GM23338 (cell line): ENCODE data around the gene KCTD13.

ENCODE experiments used
- CREB1 ChIP-seq: fragments of 250-450 bp; sonication (Bioruptor Pico); IDR thresholded peaks from 2 replicates; pipeline ENCODE4 v1.5.0; 2020; ENCODE audit warnings: low read depth, mild to moderate bottlenecking, moderate library complexity
- EZH2 ChIP-seq: fragments of 200-600 bp; sonication (generic); IDR thresholded peaks from one replicate; pipeline ENCODE4 v1.8.0; 2017; ENCODE audit warnings: antibody characterized with exemption, mild to moderate bottlenecking, low read depth; ENCODE audit not compliant: unreplicated experiment
- EZH2phosphoT487 ChIP-seq: fragments of 200-600 bp; sonication (generic); IDR thresholded peaks from one replicate; pipeline ENCODE4 v1.8.1; 2018; ENCODE audit warnings: antibody characterized with exemption; ENCODE audit not compliant: unreplicated experiment
- JUNB ChIP-seq: IDR thresholded peaks from one replicate; pipeline ENCODE4 v1.6.1; 2016; ENCODE audit warnings: antibody characterized with exemption; ENCODE audit not compliant: unreplicated experiment
- POLR2AphosphoS5 ChIP-seq: IDR thresholded peaks from 2 replicates; pipeline ENCODE4 v1.6.1; 2016; ENCODE audit warnings: antibody characterized with exemption, low read depth
- ZNF114 ChIP-seq: fragments of 250-450 bp; sonication (Bioruptor Pico); IDR thresholded peaks from 2 replicates; pipeline ENCODE4 v1.5.0; 2020; ENCODE audit warnings: mild to moderate bottlenecking, moderate library complexity
- TF ChIP-seq, protein P1 (sequence below), 2 experiments: fragments of 200-600 bp in 1 of 2; sonication (generic) in 1 of 2; conservative IDR thresholded peaks; 2 replicates each; pipeline versions ENCODE4 v1.5.1 to v1.6.1; 2016 to 2017; ENCODE audit warnings: antibody characterized with exemption in 2 of 2, low read depth in 2 of 2, mild to moderate bottlenecking in 2 of 2, moderate library complexity in 1 of 2
- TF ChIP-seq, protein P2 (sequence below): IDR thresholded peaks from one replicate; pipeline ENCODE4 v1.6.1; 2018; ENCODE audit warnings: antibody characterized with exemption; ENCODE audit not compliant: unreplicated experiment
- TF ChIP-seq, protein P3 (sequence below): IDR thresholded peaks from 2 replicates; pipeline ENCODE4 v1.6.1; 2016; ENCODE audit warnings: antibody characterized with exemption

DNA sequence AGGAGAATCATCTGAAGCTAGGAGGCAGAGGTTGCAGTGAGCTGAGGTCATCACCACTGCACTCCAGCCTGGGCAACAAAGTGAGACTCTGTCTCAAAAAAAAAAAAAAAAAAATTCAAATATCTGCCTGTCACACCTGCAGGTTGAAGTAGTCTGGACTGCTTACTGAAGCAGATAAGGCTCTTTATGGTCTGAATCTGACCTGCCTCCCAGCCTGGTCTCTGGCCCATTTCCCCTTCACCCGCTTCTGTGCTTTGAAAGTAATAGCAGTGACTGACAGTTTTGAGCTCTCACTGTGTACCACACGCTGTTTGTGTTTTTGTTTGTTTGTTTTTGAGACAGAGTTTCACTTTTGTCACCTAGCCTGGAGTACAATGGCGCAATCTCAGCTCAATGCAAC, 32.5 kb downstream of the KCTD13 start:
- TF ChIP-seq, protein P1, sequence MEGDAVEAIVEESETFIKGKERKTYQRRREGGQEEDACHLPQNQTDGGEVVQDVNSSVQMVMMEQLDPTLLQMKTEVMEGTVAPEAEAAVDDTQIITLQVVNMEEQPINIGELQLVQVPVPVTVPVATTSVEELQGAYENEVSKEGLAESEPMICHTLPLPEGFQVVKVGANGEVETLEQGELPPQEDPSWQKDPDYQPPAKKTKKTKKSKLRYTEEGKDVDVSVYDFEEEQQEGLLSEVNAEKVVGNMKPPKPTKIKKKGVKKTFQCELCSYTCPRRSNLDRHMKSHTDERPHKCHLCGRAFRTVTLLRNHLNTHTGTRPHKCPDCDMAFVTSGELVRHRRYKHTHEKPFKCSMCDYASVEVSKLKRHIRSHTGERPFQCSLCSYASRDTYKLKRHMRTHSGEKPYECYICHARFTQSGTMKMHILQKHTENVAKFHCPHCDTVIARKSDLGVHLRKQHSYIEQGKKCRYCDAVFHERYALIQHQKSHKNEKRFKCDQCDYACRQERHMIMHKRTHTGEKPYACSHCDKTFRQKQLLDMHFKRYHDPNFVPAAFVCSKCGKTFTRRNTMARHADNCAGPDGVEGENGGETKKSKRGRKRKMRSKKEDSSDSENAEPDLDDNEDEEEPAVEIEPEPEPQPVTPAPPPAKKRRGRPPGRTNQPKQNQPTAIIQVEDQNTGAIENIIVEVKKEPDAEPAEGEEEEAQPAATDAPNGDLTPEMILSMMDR (conservative IDR thresholded peaks at IDR 0.05; ENCODE audit: low read depth in 2 of 2), result no peak
- TF ChIP-seq, protein P2, sequence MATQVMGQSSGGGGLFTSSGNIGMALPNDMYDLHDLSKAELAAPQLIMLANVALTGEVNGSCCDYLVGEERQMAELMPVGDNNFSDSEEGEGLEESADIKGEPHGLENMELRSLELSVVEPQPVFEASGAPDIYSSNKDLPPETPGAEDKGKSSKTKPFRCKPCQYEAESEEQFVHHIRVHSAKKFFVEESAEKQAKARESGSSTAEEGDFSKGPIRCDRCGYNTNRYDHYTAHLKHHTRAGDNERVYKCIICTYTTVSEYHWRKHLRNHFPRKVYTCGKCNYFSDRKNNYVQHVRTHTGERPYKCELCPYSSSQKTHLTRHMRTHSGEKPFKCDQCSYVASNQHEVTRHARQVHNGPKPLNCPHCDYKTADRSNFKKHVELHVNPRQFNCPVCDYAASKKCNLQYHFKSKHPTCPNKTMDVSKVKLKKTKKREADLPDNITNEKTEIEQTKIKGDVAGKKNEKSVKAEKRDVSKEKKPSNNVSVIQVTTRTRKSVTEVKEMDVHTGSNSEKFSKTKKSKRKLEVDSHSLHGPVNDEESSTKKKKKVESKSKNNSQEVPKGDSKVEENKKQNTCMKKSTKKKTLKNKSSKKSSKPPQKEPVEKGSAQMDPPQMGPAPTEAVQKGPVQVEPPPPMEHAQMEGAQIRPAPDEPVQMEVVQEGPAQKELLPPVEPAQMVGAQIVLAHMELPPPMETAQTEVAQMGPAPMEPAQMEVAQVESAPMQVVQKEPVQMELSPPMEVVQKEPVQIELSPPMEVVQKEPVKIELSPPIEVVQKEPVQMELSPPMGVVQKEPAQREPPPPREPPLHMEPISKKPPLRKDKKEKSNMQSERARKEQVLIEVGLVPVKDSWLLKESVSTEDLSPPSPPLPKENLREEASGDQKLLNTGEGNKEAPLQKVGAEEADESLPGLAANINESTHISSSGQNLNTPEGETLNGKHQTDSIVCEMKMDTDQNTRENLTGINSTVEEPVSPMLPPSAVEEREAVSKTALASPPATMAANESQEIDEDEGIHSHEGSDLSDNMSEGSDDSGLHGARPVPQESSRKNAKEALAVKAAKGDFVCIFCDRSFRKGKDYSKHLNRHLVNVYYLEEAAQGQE, result no peak
- no peak for TF ChIP-seq CREB1 (CRISPR knock-in tag)
- TF ChIP-seq EZH2, result no peak
- TF ChIP-seq POLR2AphosphoS5, result no peak
- no peak for TF ChIP-seq EZH2phosphoT487
- TF ChIP-seq ZNF114 (CRISPR knock-in tag), result no peak
- TF ChIP-seq, protein P3, sequence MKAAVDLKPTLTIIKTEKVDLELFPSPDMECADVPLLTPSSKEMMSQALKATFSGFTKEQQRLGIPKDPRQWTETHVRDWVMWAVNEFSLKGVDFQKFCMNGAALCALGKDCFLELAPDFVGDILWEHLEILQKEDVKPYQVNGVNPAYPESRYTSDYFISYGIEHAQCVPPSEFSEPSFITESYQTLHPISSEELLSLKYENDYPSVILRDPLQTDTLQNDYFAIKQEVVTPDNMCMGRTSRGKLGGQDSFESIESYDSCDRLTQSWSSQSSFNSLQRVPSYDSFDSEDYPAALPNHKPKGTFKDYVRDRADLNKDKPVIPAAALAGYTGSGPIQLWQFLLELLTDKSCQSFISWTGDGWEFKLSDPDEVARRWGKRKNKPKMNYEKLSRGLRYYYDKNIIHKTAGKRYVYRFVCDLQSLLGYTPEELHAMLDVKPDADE, result no peak
- no peak for TF ChIP-seq JUNB
